NCI-H748 (cell line): ENCODE measurements around the gene STRN3.
"Not testable (repeated sequence)": the region's sequence is repeated elsewhere in the genome, so short reads cannot be mapped to it uniquely, and the experiment has no call there.

Source experiments
- DNase-seq: peaks from one replicate; lab custom pipeline; 2025; ENCODE audit not compliant: unreplicated experiment; lab: John Stamatoyannopoulos, UW

The STRN3 gene

DNA sequence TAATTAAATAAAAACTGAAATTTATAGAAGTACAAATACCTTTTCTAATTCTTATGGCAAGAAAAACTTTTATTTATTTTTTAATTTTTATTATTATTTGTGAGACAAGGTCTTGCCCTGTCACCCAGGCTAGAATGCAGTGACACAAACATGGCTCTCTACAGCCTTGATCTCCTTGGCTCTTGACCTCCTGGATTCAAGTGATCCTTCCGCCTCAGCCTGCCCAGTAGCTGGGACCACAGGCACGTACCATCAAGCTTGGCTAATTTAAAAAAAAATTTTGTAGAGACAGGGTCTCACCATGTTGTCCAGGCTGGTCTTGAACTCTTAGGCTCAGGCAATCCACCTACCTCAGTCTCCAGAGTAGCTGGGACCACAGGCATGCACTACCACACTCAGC is 104.4 kb downstream of the STRN3 start:
- no peak for DNase-seq

DNA sequence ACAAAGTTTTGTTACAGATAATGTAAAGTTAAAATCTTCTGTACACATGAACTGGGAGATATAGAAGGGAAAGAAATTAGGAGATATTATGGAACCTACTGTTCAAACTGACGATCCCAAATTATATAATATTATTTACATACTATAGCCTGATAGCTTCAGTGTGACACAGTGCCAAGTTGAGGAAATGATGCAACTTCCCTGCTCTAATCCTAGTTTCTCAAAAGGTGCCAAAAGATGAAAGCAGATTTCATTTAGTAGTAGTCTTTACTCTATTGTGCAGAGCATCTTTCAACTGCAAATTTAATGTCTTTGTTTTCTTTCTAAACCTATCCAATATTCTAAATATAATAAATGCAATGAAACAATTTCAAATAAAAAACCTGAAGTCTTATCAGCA is 104.9 kb downstream of the STRN3 start:
- DNase-seq, result no peak

DNA sequence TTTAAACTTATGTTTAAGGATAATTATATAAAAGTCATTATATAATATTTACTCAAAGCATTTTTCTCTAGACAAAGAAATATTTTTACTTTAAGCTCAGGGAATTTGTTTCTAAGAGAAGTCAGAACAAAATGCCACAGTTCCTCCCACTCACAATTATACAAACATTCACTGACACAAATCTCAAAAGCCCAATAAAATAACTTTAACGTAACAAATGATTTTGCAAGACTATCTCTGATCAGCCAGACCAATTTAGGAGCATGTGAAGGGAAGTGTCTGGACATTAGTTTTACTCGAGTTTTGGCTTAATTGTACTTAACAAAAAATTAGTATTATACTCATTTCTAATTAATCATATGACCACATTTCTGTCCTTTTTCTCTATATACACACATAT is 110.6 kb downstream of the STRN3 start:
- DNase-seq, result no peak

DNA sequence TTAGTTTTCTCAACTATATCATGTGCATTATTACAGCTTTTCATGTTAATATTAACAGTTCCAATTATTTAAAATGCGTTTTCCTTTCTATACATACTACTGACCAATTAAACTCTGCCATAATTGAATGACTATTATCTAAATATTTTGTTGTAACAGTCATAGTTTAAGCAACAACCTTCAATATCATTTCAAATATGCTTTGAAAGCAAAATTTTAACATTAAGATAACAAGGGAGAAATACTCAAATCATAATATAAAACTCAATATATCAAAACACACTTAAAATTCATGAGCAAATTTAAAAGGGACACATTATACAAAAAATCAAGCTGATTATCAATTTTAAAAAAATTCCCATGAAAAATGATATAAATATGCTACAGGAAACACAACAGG is 111.4 kb downstream of the STRN3 start:
- no peak for DNase-seq

DNA sequence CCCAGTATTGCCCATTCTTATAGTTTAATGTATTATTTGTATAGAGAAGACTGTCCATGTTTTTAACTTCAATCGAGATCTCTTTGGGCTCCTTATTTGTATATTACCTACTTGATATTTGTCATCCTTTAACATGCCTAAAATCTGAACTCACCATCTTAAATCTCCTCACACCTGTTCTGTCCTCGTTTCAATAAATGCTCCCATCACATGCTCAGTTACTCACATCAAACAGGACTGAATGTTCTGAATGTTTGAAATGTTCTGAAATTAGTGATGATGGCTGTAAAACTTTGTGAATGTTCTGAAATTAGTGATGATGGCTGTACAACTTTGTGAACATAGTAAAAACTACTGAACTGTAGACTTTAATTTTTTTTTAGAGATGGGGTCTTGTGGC is 117.4 kb downstream of the STRN3 start:
- no peak for DNase-seq

DNA sequence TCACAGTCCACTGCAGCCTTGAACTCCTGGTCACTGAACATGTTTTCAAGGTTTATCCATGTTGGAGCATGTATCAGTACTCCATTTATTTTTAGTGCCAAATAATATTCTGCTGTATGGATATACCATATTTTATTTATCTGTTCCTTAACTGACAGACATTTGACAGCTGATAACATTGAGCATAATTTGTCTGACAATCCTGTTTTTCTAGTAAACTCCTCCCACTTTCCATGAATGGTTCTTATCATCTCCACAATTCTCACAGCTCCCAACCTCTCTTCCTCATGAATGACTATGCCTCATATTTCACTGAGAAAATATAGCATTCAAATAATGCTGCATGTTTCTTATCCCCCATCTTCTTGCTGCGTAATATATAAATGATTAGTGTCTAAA is 118.5 kb downstream of the STRN3 start:
- DNase-seq, result no peak

DNA sequence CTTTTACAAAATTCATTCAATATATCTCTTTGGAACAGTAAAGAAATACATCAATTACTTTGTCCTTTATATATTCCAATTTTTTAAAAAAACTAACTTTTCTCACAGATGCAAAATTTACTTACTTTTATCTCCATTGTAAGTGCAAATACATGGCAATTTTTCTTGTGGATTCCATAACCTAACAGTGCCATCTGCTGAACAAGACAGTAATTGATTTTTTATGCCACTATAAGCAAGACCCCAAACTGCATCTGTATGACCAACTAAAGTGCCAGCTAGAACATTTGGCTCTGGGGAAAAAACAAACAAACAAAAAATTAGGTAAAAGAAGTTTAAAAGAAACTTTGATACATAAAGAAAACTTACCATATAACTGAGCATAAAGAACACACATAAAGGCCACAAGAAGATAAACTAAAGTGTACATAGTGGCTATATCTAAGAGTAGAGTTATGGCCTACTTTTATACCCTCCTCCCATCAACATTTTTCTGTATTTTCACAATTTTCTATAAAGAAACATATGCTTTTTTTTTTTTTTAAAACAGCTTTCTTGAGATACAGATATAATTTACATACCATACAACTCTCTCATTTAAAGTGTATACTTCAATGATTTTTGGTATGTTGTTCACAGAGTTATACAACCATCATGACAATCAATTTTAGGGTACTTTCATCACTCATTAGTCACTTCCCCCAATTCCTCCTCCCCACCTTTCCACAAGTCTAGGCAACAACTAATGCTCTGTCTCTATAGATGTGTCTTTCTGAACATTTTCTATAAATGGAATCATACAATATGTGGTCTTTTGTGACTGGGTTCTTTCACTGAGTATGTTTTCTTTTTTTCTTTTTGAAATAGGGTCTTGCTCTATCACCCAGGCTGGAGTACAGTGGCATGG is 119.2 kb downstream of the STRN3 start:
- peak; percentile 41 for DNase-seq

DNA sequence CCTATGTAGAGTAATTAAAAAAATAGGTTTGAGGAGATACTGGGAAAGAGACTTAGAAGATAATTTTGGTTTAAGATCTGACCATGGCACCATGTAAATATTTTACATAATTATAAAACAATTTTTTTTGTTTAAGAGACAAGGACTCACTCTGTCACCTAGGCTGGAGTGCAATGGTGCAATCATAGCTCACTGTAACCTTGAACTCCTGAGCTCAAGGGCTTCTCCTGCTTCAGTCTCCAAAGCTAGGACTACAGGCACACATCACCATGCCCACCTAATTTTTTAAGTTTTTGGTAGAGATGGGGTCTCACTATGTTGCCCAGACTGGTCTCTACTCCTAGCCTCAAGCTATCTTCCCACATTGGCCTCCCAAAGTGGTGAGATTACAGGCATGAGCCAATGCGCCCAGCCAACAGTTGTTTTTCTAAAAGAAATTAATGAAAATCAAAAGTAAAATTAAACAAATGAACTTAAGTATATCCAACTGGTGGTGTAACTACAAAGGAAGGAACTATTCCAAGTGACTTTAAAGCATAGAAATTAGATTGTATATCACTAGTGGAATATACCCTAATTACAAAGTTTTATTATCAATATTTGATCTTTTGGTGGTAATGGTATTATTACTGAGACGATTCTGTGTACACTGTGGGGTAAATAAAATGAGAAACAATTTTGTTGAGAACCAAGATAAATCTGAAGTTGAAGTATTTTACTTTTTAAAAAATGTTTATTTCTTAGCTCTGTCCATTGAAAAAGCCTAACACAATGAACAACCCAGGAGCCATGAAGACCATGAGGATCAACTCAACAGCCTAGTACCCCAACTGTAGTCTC is 122.7 kb downstream of the STRN3 start:
- no peak for DNase-seq

DNA sequence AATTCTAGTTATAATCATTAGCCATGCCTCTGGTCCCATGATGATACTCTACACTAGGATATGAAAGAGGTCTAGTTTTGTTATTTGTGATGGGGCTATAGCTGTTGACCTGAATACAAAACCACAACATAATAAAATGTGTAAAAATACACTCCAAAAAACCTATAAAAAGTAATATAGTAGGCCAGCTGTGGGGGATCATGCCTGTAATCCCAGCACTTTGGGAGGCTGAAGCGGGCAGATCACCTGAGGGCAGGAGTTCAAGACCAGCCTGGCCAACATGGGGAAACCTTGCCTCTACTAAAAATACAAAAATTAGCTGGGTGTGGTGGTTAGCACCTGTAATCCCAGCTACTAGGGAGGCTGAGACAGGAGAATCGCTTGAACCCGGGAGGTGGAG is 129.1 kb downstream of the STRN3 start:
- DNase-seq, result not testable (repeated sequence)

DNA sequence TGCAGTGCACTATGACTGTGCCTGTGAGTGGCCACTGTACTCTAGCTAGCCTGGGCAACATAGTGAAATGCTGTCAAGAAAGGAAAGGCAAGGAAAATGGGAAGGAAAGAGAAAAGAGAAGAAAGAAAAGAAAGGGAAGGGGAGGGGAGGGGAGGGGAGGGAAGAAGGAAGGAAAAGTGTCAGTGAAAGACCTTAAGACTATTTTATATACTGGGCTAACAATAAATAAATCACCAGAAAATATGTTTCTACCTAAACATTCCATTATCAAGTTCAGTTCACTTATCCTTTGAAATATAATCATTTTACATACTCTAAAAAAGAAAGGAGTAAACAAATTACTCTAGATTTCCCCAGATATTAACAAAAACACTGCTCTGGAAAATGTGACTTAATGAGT is 129.7 kb downstream of the STRN3 start:
- no peak for DNase-seq

DNA sequence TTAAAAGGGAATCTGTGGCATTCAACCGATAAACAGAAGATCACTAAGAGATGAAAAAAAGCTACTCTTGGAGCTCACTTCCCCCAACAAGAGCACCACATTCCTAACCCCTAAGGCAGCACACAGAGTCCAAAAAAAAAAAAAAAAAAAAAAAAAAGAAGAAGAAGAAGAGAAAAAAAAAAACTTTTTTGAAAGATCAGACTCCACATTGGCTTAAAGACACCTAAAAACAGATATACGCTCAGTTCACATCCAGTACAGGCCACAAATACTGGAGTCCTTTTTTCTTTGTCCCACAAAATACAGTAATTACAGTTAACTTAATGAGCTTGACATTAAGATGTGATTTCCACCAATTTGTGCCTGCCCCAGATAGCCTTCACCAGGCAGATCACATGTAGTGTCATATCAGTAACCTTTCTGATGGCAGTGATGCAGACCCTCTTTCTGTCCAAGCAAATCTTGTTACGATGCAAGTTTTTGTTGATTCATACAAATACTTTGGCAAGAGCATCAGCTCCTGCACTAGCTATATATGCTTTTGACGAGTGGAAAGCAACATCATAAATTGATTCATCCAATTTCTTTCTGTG is 131.2 kb downstream of the STRN3 start:
- DNase-seq, result no peak

DNA sequence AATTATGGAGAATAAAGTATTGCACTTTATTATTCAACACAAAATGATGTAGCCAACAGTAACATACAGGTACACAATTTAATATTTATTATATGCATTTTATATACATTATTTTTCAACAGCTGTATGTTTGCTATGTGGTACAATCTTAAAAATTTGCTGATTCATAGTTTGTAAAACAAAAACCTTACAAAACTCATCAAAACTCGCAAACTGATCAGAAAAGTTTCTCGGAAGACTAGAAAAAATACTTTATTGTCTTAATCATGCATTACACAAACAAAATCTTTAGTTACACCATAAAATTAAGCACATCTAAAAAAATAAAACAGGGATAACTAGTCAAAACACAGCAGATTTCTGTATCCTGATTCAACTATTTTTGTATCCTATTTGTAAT is 132.4 kb downstream of the STRN3 start:
- DNase-seq, result no peak

DNA sequence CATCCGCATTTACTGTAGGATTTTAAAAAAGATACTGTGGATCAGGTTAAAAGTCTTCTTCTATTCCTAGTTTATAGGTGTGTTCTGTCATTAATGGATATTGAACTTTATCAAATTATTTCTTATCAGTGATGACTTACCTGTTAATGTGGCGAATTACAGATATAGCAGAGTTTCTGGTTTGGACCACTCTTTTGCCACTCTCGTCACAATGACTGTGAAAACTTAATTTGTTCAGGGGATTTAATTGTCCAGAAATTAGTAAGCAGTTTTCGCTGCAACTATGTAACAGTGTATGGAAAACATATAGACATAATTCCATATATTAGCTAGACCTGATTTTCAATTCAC is 137.0 kb downstream of the STRN3 start:
- no peak for DNase-seq

DNA sequence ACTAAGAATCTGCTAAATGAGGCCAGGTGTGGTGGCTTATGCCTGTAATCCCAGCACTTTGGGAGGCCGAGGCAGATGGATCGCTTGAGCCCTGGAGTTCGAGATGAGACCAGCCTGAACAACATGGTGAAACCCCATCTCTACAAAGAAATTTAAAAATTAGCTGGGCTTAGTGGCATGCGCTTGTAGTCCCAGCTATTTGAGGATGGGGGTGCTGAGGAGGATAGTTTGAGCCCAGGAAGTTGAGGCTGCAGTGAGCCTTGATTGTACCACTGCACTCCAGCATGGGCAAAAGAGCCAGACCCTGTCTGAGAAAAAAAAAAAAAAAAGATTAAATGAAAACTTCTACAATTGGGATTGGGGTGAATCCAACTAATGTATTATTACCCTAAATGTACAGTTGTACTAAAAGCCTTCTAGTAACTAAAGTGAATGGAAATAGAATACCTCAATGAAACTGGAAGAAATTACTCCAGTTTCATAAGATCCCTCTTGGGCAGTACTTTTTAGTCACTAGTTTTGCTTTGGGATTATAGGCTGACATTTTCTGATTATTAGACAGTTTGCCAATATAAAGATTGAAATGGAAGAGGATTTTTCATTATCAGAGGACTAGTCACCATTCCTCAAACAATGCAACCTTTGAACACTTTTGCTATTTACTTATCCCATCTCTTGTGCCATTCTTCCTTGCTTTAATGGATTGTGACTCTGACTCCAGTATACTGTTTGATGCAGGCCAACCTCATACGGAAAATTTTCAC is 137.5 kb downstream of the STRN3 start:
- no peak for DNase-seq

DNA sequence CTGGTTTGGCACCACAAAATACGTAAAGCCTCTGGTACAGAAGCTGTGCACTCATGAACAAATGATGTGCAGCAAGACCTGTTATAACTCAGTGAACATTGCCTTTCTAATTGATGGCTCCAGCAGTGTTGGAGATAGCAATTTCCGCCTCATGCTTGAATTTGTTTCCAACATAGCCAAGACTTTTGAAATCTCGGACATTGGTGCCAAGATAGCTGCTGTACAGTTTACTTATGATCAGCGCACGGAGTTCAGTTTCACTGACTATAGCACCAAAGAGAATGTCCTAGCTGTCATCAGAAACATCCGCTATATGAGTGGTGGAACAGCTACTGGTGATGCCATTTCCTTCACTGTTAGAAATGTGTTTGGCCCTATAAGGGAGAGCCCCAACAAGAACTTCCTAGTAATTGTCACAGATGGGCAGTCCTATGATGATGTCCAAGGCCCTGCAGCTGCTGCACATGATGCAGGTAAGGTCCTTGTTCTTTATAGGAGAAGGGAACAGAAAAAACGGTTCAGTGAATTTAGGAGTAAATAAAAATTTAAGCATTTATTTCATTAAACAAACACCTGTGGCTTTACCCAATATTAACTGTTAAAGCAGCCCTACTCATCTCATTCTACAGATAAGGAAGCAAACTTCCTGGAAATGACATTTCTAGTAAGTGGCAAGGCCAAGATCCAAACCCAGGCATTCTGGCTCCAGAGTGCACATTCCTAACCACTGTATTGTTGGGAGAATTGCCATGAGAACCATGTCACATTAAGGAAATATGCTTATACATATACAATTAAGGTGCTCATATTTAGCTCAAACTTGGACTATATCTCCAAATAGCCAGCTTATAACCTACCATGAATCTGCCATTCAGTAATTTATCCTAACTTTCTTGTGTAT is 140.1 kb downstream of the STRN3 start:
- DNase-seq, result no peak

DNA sequence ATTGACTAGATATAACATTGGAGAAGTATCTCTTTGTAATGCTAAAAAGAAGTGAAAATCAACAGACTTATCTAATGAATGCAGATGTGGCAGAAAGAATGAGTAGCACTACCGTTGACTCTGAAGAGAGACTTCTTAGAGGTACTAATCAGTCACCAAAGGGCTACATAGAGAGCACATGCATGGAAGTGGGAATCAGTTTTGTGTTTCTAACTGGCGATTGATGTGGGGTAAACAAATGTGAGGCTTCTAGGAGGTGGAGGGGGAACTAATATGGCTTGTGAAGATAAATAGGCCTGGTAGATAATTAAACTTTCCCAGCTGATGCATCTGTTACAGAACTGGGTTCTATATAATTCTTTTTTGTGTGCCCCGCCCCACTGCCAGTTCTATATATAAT is 141.3 kb downstream of the STRN3 start:
- no peak for DNase-seq

DNA sequence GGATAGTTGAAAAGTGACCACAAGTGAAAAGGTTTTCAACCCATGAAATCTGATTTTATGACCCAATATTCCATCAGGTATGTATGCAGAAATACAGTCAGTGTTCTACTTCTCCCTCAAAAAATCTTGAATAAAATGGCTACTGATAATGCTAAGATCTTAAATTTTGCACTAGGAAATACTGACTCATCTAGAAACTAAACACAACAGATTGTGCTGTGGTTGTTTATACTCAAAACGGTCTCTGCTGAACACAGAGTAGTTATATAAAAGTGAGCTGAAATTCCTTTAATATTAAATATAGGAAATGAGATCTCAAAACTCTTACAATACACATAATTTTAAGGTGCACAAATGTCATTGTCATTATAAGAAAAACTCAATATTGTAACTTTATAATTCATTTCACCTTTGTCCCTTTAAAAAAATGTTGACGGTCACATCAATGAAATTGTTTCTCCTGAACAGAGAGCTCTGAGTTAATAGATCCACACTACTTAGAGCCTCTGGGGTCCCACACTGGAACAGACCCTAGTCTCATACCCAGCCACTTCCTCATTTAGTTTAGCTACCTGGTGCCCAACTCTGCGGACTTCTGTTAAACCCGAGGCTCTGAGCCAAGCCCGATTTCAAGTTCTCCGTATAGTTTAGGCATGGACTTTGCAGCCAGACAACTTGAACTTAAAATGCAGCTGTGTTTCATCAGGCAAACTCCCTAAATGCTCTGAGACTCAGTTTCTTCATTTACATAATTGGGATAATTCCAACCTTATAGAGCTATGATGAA is 142.5 kb downstream of the STRN3 start:
- no peak for DNase-seq

DNA sequence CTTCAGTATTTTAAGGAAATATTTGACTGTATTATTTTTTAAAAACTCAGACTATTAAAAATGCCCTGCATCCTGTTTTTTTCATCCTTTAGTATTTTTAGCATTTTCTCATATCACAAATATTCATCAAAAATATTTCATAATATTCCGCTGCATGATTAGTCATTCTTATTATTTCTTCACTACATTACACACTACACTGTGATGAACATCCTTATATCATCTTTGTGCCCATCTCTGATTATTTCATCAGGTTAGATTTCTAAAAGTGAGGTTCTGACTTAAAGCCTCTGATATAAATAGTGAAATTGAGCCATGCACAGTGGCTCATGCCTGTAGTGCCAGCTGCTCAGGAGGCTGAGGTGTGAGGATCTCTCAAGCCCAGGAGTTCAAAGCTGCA is 143.7 kb downstream of the STRN3 start:
- no peak for DNase-seq

DNA sequence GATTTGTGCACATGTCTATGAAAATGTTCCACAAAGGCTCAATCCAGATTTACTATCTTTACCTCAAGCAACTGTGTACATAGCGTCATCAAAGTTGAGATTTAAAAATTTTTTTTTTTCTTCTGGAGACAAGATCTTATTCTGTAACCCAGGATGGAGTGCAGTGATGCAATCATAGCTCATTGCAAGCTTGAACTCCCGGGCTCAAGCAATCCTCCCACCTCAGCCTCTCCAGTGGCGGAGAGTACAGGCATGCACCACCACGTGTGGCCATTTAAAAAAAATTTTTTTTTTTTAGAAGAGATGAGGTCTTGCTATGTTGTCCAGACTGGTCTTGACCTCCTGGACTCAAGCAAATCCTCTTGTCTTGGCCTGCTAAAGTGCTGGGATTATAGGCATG is 149.5 kb downstream of the STRN3 start:
- DNase-seq, result no peak

DNA sequence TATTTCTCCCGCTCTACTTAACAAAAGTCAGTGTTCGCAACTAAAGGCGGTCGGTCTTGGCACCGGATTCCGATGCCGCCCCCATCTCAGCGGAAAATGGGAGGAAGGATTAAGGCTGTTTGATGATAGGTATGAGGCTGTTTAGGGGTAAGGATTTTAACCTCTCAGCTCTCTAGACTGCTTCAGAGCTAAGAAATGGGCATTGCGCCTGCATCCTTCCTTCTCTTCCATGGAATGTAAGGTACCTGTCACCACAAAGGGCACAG is 150.5 kb downstream of the STRN3 start:
- DNase-seq, result no peak
